Uterus (tissue), 2 donors: ENCODE measurements around the gene FANCC.

Experiments
- CTCF ChIP-seq, 4 experiments: fragments of 200-600 bp in 2 of 4; fragments of 450-650 bp in 2 of 4; sonication (generic) in 2 of 4; IDR thresholded peaks; one replicate each; pipeline ENCODE4 v1.5.1; 2016 to 2019; ENCODE audit warnings: antibody characterized with exemption in 4 of 4, mild to moderate bottlenecking in 2 of 4, moderate library complexity in 1 of 4
- POLR2A ChIP-seq, 2 donors: fragments of 450-650 bp; IDR thresholded peaks; one replicate each; pipeline ENCODE4 v1.6.1; 2016; ENCODE audit warnings: antibody characterized with exemption in 2 of 2, mild to moderate bottlenecking in 1 of 2, moderate library complexity in 1 of 2

GRCh38 chr9:95264954-95265615 lies 52.4 kb downstream of the FANCC start:
- TF ChIP-seq POLR2A (IDR thresholded peaks at IDR 0.05): no peak
- peak in 3 of 4 experiments; percentile 28 to 37 (median 37) for TF ChIP-seq CTCF (IDR thresholded peaks at IDR 0.05)
